OCI-LY3 (cell line): ENCODE measurements around the gene SMIM22.

ENCODE experiments used
- H2AFZ ChIP-seq: fragments of 200-600, 300-600 bp; shearing (Covaris generic); 2 replicates; pipeline ENCODE4 v1.6.0; 2014; ENCODE audit warnings: antibody characterized with exemption, low read depth, low read length
- H3K27ac ChIP-seq: fragments of 200-600, 300-600 bp; sonication (generic); 2 replicates; pipeline ENCODE4 v1.5.1; 2014; ENCODE audit warnings: mild to moderate bottlenecking, low read length, moderate library complexity, mixed read lengths
- H3K27me3 ChIP-seq: fragments of 200-600, 300-600 bp; sonication (generic); 2 replicates; pipeline ENCODE4 v1.6.1; 2014; ENCODE audit warnings: low read depth, low read length, mixed read lengths
- H3K36me3 ChIP-seq: fragments of 200-600, 300-600 bp; sonication (generic); replicated peaks from 2 replicates; pipeline ENCODE3; 2014; ENCODE audit warnings: low read depth, low read length, mixed read lengths
- H3K4me1 ChIP-seq: fragments of 300-600, 200-600 bp; sonication (generic); 2 replicates; pipeline ENCODE4 v1.6.1; 2014; ENCODE audit warnings: low read length, mixed read lengths
- H3K4me2 ChIP-seq: fragments of 200-600, 300-600 bp; sonication (generic); 2 replicates; pipeline ENCODE4 v1.6.1; 2014; ENCODE audit warnings: low read length, mixed read lengths
- H3K4me3 ChIP-seq: fragments of 300-600, 200-600 bp; sonication (generic); 2 replicates; pipeline ENCODE4 v1.5.1; 2014; ENCODE audit warnings: antibody characterized with exemption, mild to moderate bottlenecking, low read length, moderate library complexity
- H3K79me2 ChIP-seq: fragments of 300-600, 200-600 bp; shearing (Covaris generic); 2 replicates; pipeline ENCODE4 v1.6.1; 2014; ENCODE audit warnings: mild to moderate bottlenecking, low read length, mixed read lengths
- H3K9ac ChIP-seq: fragments of 300-600, 200-600 bp; shearing (Covaris generic); 2 replicates; pipeline ENCODE4 v1.6.0; 2014; ENCODE audit warnings: mild to moderate bottlenecking, low read length, moderate library complexity
- H3K9me3 ChIP-seq: fragments of 200-600, 300-600 bp; shearing (Covaris generic); 2 replicates; pipeline ENCODE4 v1.6.1; 2014; ENCODE audit warnings: low read length, mixed read lengths; ENCODE audit not compliant: insufficient read depth
- H4K20me1 ChIP-seq: fragments of 200-600, 300-600 bp; sonication (generic); 2 replicates; pipeline ENCODE4 v1.6.1; 2016; ENCODE audit warnings: low read length, mixed read lengths; ENCODE audit not compliant: insufficient read depth
- EZH2phosphoT487 ChIP-seq: fragments of 200-600 bp; shearing (Covaris generic); IDR thresholded peaks from 2 replicates; pipeline ENCODE4 v1.6.1; 2018; ENCODE audit warnings: antibody characterized with exemption, mixed run types, low read depth
- TF ChIP-seq, protein P1 (sequence below): fragments of 200-600, 300-600 bp; sonication (generic); IDR thresholded peaks from 2 replicates; pipeline ENCODE4 v1.5.1; 2014; ENCODE audit warnings: antibody characterized with exemption, low read length, low read depth

Gene SMIM22

DNA sequence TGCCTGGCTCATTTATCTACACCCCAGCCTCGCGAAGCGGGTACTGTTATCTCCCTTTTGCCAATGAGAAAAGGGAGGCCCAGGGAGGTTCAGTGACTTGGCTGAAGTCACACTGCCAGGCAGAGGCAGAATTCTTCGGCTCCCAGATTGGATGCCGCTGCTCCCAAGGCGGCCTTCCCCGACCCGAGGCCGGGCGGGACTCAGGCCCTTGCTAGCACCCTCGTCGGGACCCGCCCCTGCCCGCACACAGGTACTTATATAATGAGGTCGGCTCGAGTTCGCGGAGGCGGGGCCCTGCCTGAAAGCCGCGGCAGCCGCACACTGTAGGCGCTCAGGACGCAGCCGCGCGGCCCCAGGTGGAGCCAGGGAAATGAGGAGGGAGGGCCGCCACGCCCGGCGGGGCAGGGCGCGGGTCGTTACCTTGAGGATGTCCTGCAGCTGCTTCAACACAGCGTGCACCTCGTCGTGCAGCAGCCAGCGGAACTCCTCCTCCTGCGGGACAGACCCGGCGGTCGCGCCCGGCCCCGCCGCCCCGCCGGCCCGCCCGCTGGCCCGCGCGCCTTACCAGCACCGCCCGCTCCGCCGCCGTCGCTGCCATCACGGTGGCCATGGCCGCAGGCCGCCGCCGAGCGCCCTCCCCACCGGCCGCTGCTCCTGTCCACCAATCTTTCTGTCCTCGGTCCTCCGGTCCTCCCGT is 6.9 kb downstream of the SMIM22 start, which contains the start of gene ROGDI:
TSS of gene ROGDI (minus strand) at position 672 of the 697 bp plus-strand sequence. CDS start at position 610, 62 bp downstream.
- TF ChIP-seq, protein P1, sequence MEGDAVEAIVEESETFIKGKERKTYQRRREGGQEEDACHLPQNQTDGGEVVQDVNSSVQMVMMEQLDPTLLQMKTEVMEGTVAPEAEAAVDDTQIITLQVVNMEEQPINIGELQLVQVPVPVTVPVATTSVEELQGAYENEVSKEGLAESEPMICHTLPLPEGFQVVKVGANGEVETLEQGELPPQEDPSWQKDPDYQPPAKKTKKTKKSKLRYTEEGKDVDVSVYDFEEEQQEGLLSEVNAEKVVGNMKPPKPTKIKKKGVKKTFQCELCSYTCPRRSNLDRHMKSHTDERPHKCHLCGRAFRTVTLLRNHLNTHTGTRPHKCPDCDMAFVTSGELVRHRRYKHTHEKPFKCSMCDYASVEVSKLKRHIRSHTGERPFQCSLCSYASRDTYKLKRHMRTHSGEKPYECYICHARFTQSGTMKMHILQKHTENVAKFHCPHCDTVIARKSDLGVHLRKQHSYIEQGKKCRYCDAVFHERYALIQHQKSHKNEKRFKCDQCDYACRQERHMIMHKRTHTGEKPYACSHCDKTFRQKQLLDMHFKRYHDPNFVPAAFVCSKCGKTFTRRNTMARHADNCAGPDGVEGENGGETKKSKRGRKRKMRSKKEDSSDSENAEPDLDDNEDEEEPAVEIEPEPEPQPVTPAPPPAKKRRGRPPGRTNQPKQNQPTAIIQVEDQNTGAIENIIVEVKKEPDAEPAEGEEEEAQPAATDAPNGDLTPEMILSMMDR, result no peak
- TF ChIP-seq EZH2phosphoT487, result no peak
- Histone ChIP-seq H3K36me3 (peaks cover 2% of the 10 kb centered on the region), H3K79me2 (no peaks in the 10 kb centered on the region), H2AFZ (peak within 1 kb of the TSS; percentile 83), H3K4me3 (peak within 1 kb of the TSS; percentile 85), H3K4me1 (peaks cover 17% of the 10 kb centered on the region), H3K4me2 (peak within 1 kb of the TSS; percentile 96), H3K9ac (peak within 1 kb of the TSS; percentile 69), H3K27ac (peak within 1 kb of the TSS; percentile 79), H3K27me3 (no peaks in the 10 kb centered on the region), H4K20me1 (no peaks in the 10 kb centered on the region), H3K9me3 (no peaks in the 10 kb centered on the region)

DNA sequence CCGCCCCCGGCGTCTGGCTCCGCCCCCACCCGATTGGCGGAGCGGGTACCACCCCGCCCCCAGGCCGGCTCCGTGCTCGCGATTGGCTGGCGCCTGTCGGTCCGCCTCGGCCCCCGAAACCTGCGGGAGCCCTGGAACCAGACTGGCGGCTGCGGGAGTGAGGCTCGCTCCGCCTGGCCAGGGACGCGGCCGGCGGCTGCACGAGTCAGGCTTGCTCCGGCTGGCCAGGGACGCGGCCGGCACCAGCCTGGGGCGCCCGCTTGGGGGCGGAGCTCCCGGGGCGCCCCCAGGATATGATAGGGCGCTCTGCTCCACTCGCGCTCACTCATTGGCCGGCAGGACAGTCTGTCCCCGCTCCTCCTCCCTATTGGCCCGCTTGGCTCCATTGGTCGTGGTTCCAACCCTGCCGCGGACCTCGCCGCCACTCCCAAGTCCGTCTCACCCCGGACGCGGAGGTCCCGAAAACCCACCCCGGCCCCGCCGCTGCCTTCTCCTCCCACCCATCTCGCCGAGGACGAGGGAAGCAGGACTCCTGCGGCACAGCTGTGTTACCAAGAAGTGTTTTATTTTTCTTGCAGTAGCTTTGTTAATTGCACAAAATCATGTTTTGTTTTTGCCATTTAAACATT is 7.6 kb downstream of the SMIM22 start:
- no peaks in the 10 kb centered on the region for H3K79me2 ChIP-seq
- no peaks in the 10 kb centered on the region for H4K20me1 ChIP-seq
- H3K4me2 ChIP-seq, result peak overlapping the region; percentile 96
- peak overlapping the region; percentile 85 for H3K4me3 ChIP-seq
- peaks cover 17% of the 10 kb centered on the region for H3K4me1 ChIP-seq
- H2AFZ ChIP-seq, result peak overlapping the region; percentile 53; the same call in 1 of the 2 replicates
- H3K36me3 ChIP-seq, result peaks cover 8% of the 10 kb centered on the region
- H3K27ac ChIP-seq, result peak overlapping the region; percentile 79
- H3K9me3 ChIP-seq, result no peaks in the 10 kb centered on the region
- peak overlapping the region; percentile 58 for H3K9ac ChIP-seq
- H3K27me3 ChIP-seq, result no peaks in the 10 kb centered on the region
- TF ChIP-seq EZH2phosphoT487, result no peak
- TF ChIP-seq, protein P1, result no peak

DNA sequence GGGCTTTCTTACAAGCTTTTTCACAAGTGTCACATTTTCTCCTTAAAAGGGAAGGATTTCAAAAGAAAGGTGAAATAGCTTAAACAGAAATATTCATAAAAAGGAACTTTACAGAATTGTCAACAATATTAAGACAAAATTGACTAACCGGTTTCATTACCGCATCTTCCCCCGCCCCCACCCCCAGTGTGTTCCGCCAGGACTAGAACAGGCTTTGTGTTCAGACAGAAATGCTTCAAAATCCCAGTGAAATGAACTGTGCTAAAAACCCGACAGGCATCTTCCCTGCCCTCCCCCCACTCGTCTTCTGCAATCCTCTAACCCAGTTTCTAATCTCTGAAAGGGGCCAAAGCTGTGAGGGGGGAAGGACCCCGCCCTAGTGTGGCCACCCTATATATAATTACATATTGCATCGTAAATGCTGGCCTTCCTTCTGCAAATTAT is 8.3 kb downstream of the SMIM22 start:
- Histone ChIP-seq H3K27me3 (no peaks in the 10 kb centered on the region), H3K27ac (peak overlapping the region; percentile 79), H3K4me3 (peak overlapping the region; percentile 85), H3K9me3 (no peaks in the 10 kb centered on the region), H4K20me1 (no peaks in the 10 kb centered on the region), H3K9ac (peak overlapping the region; percentile 58), H2AFZ (no peak overlapping the region), H3K79me2 (no peaks in the 10 kb centered on the region), H3K4me1 (peaks cover 17% of the 10 kb centered on the region), H3K4me2 (peak overlapping the region; percentile 67), H3K36me3 (peaks cover 8% of the 10 kb centered on the region)
- no peak for TF ChIP-seq EZH2phosphoT487
- TF ChIP-seq, protein P1, result no peak
